Measurements from ENCODE around the gene BEST2. TPM values are rescaled to one million over a fixed set of nuclear protein-coding genes. Genes with fewer than 3 reads are reported as not detected.

Gene BEST2
- total RNA-seq, 8 experiments from 2014 or later, result 0.11 to 1.00 (median 0.42) TPM; not detected in 3

DNA sequence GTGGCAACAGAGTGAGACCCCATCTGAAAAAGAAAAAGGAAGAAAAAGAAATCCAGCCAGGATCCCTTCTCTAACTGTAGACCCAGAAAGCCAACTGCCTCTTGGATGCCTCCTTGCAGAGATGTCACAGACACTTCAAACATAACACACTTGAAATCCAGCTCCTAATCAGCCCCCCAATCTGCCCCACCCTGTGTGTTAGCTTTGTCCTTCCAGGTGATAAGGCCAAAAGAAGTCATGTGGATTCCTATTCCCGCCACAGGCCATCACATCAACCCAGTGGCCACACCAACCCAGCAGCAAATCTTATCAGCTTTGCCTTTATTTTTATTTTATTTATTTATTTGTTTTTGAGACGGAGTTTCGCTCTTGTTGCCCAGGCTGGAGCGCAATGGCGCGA is 8.1 kb downstream of the BEST2 start:
- in situ Hi-C loops (cut with MboI; ENCODE audit: low pct_unique_long_range_greater_than_20kb in 2 of 9, low sequenced_read_pairs in 9 of 9, unreplicated experiment in 9 of 9), result loop anchor here in 1 of 9 experiments (10.0 kb wide), 1 partner anchor 85 kb away; no protein-coding TSS in a partner anchor
- ATAC-seq (replicated peaks in 6 of 8), result no peak
- H3K27ac ChIP-seq, result no peak overlapping the region
- WGBS, 10 experiments, result 60 to 100% (median 89%) methylated on average over 1 to 6 of the region's 6 CpGs; no CpG with 5 or more reads in 4 of the 10 experiments
- no peak overlapping the region for H3K4me3 ChIP-seq
- peaks cover 0 to 4% of the 10 kb centered on the region in 2 donors for H3K4me1 ChIP-seq (replicated peaks in 1 of 2)

DNA sequence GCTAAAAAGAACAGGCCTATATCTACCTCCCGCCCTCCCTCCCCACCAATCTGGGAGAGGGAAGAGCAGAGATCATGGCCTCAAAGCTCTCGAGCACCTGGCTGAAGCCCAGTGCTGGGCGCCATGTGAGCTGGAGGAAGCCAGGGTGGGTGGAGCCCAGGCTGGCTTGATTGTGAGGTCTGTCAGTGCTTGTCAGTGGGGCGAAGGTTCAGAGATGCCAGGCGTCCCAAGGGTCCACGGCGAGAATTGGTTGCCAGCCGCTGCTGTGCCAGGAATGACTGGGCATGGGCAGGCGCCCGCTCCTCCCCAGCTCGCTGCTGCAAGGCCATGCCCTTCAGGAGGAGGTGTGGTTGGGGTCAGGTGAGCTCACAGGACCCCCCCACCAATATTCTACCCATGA is 11.5 kb downstream of the BEST2 start:
- WGBS, 10 experiments, result 90 to 100% (median 98%) methylated on average over 1 to 7 of the region's 11 CpGs; no CpG with 5 or more reads in 6 of the 10 experiments
- H3K27ac ChIP-seq, result no peak overlapping the region
- H3K4me1 ChIP-seq (replicated peaks in 1 of 2), result no peaks in the 10 kb centered on the region
- ATAC-seq (replicated peaks in 6 of 8), result no peak
- in situ Hi-C loops (cut with MboI; ENCODE audit: low pct_unique_long_range_greater_than_20kb in 2 of 9, low sequenced_read_pairs in 9 of 9, unreplicated experiment in 9 of 9), result loop anchor here in 1 of 9 experiments (10.0 kb wide), 1 partner anchor 82 kb away; no protein-coding TSS in a partner anchor
- no peak overlapping the region for H3K4me3 ChIP-seq

DNA sequence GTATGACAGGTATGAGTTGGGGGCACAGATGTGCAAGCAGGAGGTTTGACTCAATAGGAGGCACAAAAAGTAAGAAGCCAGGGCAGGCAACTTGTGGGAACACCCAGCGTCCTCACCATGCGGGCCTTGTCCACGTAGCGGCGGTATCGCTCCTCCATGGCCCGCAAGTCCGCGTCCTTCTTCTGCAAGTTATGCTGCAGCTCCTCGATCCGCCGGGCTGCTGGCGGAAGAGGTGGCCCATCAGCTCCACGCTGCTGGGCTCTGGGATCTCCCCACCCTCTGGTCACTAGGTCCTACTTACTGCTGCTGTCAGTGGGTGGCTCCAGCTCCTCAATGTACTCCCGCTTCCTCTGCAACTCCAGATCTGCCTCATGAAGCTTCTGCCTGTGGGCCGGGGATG is 13.1 kb downstream of the BEST2 start:
- no peak for ATAC-seq (replicated peaks in 6 of 8)
- in situ Hi-C loops (cut with MboI; ENCODE audit: low pct_unique_long_range_greater_than_20kb in 2 of 9, low sequenced_read_pairs in 9 of 9, unreplicated experiment in 9 of 9), result loop anchor here in 1 of 9 experiments (10.0 kb wide), 1 partner anchor 80 kb away; no protein-coding TSS in a partner anchor
- Histone ChIP-seq H3K4me1 (replicated peaks in 1 of 2) (peaks cover 4% of the 10 kb centered on the region in 2 donors), H3K4me3 (no peak overlapping the region), H3K27ac (no peak overlapping the region)
- WGBS, 10 experiments, result 89 to 100% (median 98%) methylated on average over 1 to 5 of the region's 16 CpGs; no CpG with 5 or more reads in 4 of the 10 experiments

DNA sequence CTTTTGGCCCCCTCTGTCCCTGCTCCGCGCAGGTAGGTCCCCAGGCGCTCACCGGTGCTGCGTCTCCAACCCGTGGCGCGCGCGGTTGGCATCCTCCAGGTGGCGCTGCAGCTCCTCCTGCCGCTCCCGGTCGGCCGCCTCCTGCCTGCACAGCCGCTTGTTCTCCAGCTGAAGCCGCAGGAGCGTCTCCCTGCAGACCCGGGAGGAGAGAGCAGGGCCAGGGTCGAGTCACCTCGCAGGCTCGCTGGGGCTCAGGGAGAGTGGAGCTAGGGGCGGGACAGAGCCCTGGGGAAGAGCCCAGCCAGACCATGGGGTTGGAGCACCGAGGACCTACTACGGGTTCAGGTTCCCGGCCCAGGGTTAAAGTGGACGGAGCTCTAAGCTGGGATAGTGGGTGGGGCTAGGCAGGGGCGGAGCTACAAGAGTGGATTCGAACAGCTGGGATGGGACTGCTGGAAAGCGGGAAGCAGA is 14.5 kb downstream of the BEST2 start:
- 0% methylated on average over 2 to 5 of the region's 30 CpGs; no CpG with 5 or more reads in 8 of the 10 experiments for WGBS, 10 experiments
- in situ Hi-C loops (cut with MboI; ENCODE audit: low pct_unique_long_range_greater_than_20kb in 2 of 9, low sequenced_read_pairs in 9 of 9, unreplicated experiment in 9 of 9), result loop anchor here in 1 of 9 experiments (10.0 kb wide), 1 partner anchor 79 kb away; no protein-coding TSS in a partner anchor
- peak overlapping the region in 4 of 5 donors; percentile 27 to 51 (median 30) for H3K4me3 ChIP-seq
- peak overlapping the region in 1 of 2 donors; percentile 20 for H3K27ac ChIP-seq
- peak in 6 of 8 experiments; percentile 26 to 97 (median 80) for ATAC-seq (replicated peaks in 6 of 8)
- H3K4me1 ChIP-seq (replicated peaks in 1 of 2), result peaks cover 8% of the 10 kb centered on the region in 2 donors

DNA sequence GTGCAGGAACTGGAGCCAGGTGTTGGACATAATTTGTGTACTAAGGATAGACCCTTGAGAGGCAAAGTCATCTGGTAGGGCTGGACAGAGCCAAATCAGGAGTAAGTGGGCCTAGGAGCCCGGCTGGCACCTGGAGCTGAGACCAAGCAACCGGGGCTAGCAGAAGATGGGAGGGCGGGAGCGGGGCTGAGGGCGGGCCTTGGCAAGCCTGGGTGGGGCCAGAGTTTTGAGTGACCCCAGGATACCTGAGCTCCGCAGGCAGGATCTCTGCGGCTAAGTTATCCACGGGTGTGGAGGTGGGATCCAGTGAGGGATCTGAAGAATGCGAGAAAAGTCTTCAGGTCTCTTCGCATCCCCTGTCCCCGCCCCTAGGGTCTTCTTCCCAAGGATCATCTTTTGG is 15.6 kb downstream of the BEST2 start:
- ATAC-seq (replicated peaks in 6 of 8), result no peak
- Histone ChIP-seq H3K27ac (no peak overlapping the region), H3K4me3 (no peak overlapping the region), H3K4me1 (replicated peaks in 1 of 2) (peaks cover 8% of the 10 kb centered on the region in 2 donors)
- WGBS, 10 experiments, result 71 to 83% methylated on average over 1 to 3 of the region's 11 CpGs; no CpG with 5 or more reads in 8 of the 10 experiments
- in situ Hi-C loops (cut with MboI; ENCODE audit: low pct_unique_long_range_greater_than_20kb in 2 of 9, low sequenced_read_pairs in 9 of 9, unreplicated experiment in 9 of 9), result loop anchor here in 1 of 9 experiments (10.0 kb wide), 1 partner anchor 78 kb away; no protein-coding TSS in a partner anchor

DNA sequence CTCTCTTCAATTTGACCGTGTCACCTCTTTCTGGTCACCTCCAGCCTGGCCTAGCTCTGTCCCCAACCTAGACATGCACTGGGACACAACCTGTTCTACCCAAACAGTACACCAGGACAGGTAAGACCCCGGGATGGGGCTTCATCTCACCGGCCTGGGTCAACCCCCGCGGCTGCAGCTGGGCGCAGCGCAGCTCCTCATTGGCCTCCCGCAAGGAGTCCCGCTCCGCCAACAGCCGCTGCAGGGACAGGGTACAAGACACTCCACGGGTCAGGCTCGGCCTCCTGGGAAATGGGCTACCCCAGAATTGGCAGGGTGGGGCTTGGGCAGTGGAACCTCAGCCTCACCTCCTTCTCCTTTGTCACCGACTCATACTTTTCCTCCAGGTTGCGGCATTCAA is 16.1 kb downstream of the BEST2 start:
- 60 to 100% (median 93%) methylated on average over 1 to 13 of the region's 15 CpGs; no CpG with 5 or more reads in 3 of the 10 experiments for WGBS, 10 experiments
- H3K4me3 ChIP-seq, result no peak overlapping the region
- H3K27ac ChIP-seq, result no peak overlapping the region
- H3K4me1 ChIP-seq (replicated peaks in 1 of 2), result peaks cover 8% of the 10 kb centered on the region in 2 donors
- in situ Hi-C loops (cut with MboI; ENCODE audit: low pct_unique_long_range_greater_than_20kb in 2 of 9, low sequenced_read_pairs in 9 of 9, unreplicated experiment in 9 of 9), result loop anchor here in 1 of 9 experiments (10.0 kb wide), 1 partner anchor 77 kb away; no protein-coding TSS in a partner anchor
- no peak for ATAC-seq (replicated peaks in 6 of 8)

DNA sequence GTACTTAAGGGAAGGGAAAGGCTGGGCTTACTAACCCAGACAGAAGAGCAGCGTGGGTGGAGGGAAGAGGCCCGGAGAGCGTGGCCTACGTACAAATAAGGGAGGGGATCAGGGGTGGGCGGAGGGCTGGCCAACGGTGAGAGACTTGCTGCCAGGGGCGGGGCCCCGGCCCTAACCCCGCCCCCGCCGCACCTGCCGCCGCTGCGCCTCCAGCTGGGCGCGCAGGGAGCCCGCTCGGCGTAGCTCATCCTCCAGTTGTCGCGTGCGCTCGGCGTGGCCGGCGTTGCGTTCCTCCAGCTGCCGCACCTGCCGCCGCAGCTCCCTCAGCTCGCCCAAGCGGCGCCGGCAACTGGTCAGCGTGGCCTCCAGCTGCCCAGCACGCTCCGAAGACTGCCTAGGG is 18.1 kb downstream of the BEST2 start:
- peak in 5 of 8 experiments; percentile 68 to 91 (median 86) for ATAC-seq (replicated peaks in 6 of 8)
- in situ Hi-C loops (cut with MboI; ENCODE audit: low pct_unique_long_range_greater_than_20kb in 2 of 9, low sequenced_read_pairs in 9 of 9, unreplicated experiment in 9 of 9), result loop anchor here in 1 of 9 experiments (10.0 kb wide), 1 partner anchor 75 kb away; no protein-coding TSS in a partner anchor
- peaks cover 8% of the 10 kb centered on the region in 2 donors for H3K4me1 ChIP-seq (replicated peaks in 1 of 2)
- WGBS, 10 experiments, result 55% methylated on average over 8 of the region's 37 CpGs; no CpG with 5 or more reads in 9 of the 10 experiments
- peak overlapping the region in 1 of 5 donors; percentile 2 for H3K4me3 ChIP-seq
- peak overlapping the region; percentile 35 to 45 for H3K27ac ChIP-seq

DNA sequence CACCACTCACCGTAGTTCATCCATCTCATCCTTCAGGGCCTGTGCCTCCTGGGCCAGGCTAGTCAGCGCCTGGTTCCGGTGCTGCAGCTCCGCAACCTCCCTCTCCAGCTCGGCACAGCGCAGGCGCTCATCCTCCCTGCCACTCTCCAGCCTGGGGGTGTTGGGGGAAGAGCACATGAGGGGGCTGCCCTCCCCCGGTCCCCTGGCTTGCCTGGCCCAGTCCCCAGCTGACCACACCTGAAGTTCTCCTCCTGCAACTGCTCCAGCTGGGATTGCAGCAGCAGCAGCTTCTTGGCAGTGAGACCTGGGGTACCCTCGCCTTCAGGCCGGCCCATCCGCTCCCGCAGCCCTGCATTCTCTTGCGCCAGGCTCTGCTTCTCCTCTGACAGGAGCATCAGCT is 19.3 kb downstream of the BEST2 start:
- Histone ChIP-seq H3K4me1 (replicated peaks in 1 of 2) (peaks cover 8% of the 10 kb centered on the region in 2 donors), H3K4me3 (no peak overlapping the region), H3K27ac (no peak overlapping the region)
- in situ Hi-C loops (cut with MboI; ENCODE audit: low pct_unique_long_range_greater_than_20kb in 2 of 9, low sequenced_read_pairs in 9 of 9, unreplicated experiment in 9 of 9), result no loop called here
- ATAC-seq (replicated peaks in 6 of 8), result no peak
- 93 to 100% (median 100%) methylated on average over 3 to 5 of the region's 13 CpGs; no CpG with 5 or more reads in 7 of the 10 experiments for WGBS, 10 experiments

DNA sequence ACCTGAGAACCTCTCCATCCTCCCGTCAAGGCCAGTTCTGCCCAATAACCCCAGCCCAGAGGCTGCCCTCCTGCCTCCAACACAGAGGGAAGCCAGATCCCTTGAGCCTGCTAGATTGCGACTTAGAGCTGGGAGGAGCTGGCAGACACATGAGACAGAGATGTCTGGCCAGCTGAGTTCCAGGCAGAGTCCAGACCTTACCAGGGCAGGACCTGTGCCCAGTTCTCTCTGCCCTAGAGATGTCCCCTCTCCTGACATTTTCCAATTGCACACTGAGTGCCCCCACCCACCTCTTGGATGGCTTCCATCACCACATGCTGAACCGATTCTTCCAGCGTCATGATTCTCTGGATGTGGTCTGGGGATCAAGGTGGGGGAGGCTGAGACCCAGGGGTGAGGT is 20.7 kb downstream of the BEST2 start:
- WGBS, 10 experiments, result 83 to 100% (median 90%) methylated on average over 1 to 2 of the region's 4 CpGs; no CpG with 5 or more reads in 7 of the 10 experiments
- ATAC-seq (replicated peaks in 6 of 8), result no peak
- H3K4me1 ChIP-seq (replicated peaks in 1 of 2), result peaks cover 8 to 10% of the 10 kb centered on the region in 2 donors
- in situ Hi-C loops (cut with MboI; ENCODE audit: low pct_unique_long_range_greater_than_20kb in 2 of 9, low sequenced_read_pairs in 9 of 9, unreplicated experiment in 9 of 9), result no loop called here
- no peak overlapping the region for H3K4me3 ChIP-seq
- no peak overlapping the region for H3K27ac ChIP-seq

DNA sequence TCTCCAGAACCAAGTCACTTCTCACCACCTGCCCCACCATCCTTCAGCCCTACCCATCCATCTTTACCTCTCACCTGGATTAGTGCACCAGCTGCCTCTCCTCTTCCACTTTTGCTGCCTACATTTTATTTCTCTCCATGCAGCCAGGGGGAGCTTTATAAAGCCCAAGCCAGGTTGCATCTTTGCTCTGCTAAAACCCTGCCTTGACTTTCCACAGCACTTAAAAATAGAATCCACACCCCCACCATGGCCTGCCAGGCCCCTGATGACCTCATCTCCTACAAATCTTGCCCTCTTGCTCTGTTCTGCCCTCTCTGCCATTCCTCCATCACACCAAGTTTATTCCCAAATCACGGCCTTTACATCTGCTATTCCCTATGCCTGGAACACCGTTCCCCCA is 22.0 kb downstream of the BEST2 start:
- no peak overlapping the region for H3K27ac ChIP-seq
- WGBS, 10 experiments, result 60 to 100% (median 90%) methylated on average over 1 to 2 of the region's 2 CpGs; no CpG with 5 or more reads in 1 of the 10 experiments

DNA sequence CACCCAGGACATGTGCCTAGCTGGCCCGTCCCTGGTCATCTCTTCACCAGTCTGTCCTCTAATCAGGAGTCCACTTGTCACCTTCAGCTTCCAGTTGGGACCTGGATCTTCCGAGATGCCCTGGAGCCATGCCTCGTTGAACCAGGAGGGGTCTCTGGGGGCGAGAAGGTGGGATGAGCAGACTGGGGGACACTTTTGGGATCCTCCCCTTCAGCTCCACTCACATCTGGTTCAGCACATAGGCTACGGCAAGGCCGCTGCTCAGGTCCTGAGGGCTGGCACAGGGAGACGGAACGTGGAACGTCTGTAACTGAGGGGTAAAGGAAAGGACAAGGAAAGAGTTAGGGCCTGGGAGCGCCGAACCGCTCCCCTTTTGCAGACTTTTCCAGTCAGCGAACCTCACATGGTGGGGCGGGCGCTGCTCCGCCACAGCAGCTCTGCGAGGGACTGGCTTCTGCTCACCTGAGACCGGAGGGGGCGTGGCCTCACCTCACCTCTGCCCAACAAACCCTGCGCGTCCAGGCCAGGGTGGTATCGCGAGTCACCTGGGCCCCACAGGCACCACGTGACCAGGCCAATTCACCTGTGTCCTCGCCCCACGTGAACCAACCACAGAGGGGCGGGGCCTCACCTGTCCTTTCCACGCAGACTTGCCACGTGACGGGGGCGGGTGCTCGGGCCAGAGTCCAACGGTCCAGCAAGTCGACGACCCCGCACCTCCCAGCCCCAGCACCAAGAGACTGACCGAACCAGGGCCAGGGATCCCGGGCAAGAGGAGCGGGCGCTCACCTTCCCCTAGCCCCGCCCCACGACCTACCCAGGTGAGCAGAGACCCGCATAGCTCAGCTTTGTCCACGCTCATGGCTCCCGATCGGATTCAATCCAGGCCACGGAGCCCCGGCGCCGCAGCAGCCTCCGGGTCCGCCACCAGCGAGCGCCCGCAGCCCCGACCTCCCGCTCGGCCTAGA is 23.3 kb downstream of the BEST2 start, which contains the start of gene HOOK2:
Gene HOOK2 (minus strand): TSS at position 965 of the 968 bp plus-strand sequence. CDS start 103 bp downstream, at position 862.
- H3K4me3 ChIP-seq, result peak within 1 kb of the TSS; percentile 60 to 81 (median 77)
- peak within 1 kb of the TSS; percentile 37 to 40 for H3K27ac ChIP-seq
- in situ Hi-C loops (cut with MboI; ENCODE audit: low pct_unique_long_range_greater_than_20kb in 2 of 9, low sequenced_read_pairs in 9 of 9, unreplicated experiment in 9 of 9), result no loop called here
- 60 to 100% methylated on average over 1 of the region's 58 CpGs; no CpG with 5 or more reads in 8 of the 10 experiments for WGBS, 10 experiments
- no peak for ATAC-seq (replicated peaks in 6 of 8)
- peaks cover 21 to 26% of the 10 kb centered on the region in 2 donors for H3K4me1 ChIP-seq (replicated peaks in 1 of 2)

More for the DNA sequence above, 22.0 kb downstream of the BEST2 start:
- H3K4me3 ChIP-seq, result no peak overlapping the region
- no peak for ATAC-seq (replicated peaks in 6 of 8)
- in situ Hi-C loops (cut with MboI; ENCODE audit: low pct_unique_long_range_greater_than_20kb in 2 of 9, low sequenced_read_pairs in 9 of 9, unreplicated experiment in 9 of 9), result no loop called here
- H3K4me1 ChIP-seq (replicated peaks in 1 of 2), result peaks cover 17 to 20% of the 10 kb centered on the region in 2 donors

DNA sequence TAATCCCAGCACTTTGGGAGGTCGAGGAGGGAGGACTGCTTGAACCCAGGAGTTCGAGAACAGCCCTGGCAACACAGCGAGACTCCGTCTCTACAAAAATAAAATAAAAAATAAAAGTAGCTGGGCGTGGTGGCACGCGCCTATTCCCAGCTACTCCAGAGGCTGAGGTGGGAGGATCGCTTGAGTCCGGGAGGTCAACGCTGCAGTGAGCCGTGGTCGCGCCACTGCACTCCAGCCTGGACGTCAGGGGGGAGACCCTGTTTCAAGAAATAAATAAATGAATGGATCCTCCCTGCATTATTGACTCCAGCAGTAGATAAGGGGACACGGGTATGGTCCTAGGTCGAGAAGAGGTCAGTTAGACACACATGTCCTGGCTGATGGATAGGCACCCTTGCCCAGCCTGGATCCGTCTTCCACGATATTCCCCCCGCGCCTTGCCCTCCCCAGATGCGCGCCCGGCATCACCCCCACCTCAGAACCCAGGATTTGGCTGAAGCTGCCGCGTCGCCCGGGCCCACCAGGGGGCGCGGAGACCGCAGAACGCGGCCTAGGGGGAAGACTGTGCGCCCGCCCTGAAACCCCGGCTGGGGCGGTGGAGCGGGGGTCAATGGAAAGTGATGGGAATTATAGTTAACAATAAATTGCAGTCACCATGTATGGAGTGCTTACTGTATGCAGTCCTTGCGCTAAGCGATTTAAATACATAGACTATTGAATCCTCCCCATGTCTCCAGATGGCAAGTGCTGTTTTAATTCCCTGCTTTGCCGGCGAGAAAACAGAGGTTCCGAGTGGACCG is 25.8 kb downstream of the BEST2 start:
- peak overlapping the region; percentile 51 to 60 for H3K27ac ChIP-seq
- 2 to 89% (median 24%) methylated on average over 3 to 8 of the region's 43 CpGs; no CpG with 5 or more reads in 3 of the 10 experiments for WGBS, 10 experiments
- in situ Hi-C loops (cut with MboI; ENCODE audit: low pct_unique_long_range_greater_than_20kb in 2 of 9, low sequenced_read_pairs in 9 of 9, unreplicated experiment in 9 of 9), result no loop called here

More for the DNA sequence above, 25.8 kb downstream of the BEST2 start:
- H3K4me1 ChIP-seq (replicated peaks in 1 of 2), result peaks cover 23 to 29% of the 10 kb centered on the region in 2 donors
- peak overlapping the region; percentile 21 to 34 (median 28) for H3K4me3 ChIP-seq
- ATAC-seq (replicated peaks in 6 of 8), result peak; percentile 13 to 55 (median 48)

Measured in motor neuron (in vitro differentiated cells).